HG03135 (cell line): ENCODE results near the gene RRP8.

Experiments
- ATAC-seq: cut with Tn5 transposase; IDR thresholded peaks from one replicate; pipeline ENCODE4 v1.9.1; 2021; ENCODE audit warnings: mild to moderate bottlenecking, moderate library complexity; ENCODE audit not compliant: unreplicated experiment

The RRP8 gene

DNA sequence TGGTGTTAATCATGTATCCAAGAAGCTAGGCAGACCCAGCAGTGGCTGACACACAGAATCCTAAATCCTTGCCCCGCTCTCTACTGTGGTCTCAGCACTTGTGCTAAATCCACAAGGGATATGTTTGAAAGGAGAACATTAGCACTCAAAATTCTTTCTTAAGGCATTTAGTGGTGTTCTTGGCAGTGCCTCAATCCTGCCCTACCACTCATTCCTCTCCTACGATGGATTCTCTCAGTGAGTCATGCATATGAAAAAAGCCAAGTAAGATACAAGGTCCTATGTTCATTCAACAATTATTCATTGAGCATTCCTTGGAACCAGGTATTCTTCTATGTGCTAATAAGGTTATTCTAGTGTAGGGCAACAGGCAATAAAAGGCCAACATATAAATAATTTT, 31.2 kb downstream of the RRP8 start:
- ATAC-seq: no peak

DNA sequence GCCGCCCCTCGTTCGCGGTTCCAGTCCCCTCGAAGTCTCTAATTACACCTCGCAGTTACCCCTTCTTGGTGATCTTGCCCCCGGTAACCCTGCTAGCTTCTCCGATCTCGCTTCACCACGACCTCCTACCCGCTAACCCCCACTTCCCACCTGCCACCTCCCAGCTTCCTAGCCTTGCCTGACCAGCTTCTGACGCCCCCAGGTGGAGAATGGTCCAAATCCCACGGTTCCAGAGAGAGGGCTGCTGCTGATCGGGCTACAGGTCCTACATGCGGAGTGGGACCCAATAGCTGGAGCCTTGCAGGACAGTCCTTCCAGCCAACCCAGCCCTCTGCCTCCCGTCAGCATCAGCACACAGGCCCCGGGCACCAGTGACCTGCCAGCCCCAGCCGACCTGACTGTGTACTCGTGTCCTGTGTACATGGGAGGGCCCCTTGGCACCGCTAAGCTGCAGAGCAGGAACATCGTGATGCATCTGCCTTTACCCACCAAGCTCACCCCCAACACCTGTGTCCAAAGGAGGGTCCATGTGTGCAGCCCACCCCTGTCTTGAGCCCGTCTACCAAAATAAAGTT, 31.9 kb downstream of the RRP8 start:
- no peak for ATAC-seq

DNA sequence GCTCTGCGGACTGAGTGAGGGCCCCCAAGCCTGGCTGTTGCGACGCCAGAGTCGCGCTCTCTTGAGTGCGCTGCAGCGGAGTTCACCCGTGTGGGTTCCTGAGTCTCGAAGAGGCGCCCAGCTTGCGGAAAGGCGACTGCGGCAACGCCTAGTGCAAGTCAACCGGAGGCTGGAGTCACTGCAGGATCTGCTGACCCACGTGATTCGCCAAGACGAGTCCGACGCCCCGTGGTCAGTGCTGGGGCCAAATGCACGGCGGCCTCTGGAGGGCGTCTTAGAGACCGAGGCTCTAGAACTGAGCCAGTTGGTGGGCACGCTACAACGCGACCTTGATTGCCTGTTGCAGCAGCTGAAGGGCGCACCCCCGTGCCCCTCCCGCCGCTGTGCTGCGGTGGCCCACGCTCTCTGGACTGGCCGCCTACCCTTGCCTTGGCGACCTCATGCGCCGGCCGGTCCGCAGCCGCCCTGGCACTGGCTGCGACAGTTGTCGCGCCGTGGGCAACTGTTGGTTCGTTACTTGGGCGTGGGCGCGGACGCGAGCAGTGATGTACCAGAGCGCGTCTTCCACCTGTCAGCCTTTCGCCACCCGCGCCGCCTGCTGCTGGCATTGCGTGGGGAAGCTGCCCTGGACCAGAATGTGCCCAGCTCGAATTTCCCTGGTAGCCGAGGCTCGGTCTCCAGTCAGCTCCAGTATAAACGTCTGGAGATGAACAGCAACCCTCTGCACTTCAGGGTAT, 32.6 kb downstream of the RRP8 start:
- no peak for ATAC-seq

DNA sequence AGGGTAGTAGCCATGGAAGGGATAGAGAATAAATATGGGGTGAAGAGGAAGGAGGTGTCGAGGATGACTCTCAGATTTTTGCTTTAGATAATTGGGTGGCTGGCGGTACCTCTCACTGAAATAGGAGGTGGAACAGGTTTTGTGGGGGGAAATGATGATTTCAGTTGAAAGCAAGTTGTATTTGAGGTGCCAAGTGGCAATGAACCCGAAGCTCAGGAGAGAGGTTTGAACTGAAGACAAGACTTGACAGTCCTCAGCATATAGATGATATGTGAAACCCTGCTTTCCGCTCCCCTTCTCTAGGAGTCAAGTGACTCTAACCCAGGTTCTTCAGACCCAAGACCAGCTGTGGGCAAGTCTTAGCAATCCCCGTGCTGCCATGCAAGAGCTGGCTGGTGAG, 33.7 kb downstream of the RRP8 start:
- ATAC-seq: no peak

DNA sequence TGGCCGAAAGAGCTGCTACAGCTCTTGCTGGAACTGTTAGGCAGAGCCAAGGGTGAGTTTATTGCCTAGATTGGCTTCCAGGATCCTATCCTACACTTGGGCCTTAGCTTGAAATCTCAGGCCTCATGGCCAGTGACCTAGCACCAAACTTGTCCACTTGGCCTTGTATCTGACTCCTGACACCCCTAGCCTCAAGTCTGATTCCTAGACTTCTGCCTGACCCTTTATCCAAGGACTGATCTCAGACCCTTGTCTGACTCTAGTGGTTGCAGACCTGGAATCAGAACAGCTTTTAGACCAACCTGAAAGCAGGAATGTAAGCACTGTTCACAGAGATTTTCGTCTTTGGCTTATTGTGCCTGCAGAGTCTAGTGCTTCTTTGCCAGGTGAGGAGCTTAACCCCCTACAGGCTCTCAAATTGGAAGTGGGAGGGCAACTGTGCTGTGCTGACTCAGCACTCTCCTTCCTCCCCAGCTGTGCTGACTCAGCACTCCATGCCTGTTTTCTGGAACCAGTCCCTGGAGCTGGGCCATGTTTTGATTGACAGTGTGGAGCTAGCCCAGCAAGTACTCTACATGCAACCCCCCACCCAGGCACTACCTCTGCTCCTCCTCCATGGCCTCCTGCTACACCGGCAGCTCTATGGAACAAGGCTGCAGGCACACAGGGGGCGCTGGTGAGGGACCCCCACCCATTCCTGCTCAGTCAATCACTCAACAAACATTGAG, 35.1 kb downstream of the RRP8 start:
- ATAC-seq: no peak

DNA sequence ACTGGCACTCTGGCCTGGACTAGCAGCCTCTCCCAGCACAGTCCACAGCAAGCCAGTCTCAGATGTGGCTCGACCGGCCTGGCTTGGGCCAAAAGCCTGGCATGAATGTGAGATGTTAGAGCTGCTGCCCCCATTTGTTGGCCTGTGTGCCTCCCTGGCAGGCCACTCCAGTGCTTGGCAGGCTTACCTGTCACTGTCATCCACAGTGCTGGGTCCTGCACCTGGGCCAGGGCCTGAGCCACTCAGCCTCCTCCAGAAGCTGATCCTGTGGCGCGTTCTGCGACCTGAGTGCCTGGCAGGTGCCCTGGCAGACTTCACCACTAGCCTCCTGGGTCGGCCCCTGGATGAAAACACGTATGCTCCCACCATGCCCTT, 36.1 kb downstream of the RRP8 start:
- no peak for ATAC-seq

DNA sequence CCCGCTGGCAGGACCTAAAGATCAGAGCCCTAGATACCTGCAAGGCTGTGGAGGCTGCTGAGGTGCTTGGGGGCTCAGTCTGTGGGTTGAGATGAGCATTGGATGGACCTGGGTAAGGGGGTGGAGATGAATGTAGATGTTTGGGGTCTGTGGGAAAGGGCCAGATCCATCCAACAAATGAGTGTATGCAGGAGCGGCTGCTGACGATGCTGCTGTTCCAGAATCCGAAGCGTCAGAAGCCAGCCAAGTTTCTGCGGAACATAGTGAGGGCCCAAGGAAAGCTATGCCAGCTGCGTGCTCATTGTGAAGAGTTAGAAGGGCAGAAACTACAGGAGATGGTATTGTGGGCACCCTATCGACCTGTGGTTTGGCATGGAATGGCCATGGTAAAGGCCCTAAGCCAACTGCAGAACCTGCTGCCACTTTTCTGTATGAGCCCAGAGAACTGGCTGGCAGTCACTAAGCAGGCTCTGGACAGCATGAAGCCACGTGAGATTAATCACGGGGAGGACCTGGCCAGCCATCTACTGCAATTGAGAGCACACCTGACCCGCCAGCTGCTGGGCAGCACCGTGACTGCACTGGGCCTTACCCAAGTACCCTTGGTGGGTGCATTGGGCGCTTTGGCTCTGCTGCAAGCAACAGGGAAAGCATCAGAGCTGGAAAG, 36.6 kb downstream of the RRP8 start:
- ATAC-seq: no peak

DNA sequence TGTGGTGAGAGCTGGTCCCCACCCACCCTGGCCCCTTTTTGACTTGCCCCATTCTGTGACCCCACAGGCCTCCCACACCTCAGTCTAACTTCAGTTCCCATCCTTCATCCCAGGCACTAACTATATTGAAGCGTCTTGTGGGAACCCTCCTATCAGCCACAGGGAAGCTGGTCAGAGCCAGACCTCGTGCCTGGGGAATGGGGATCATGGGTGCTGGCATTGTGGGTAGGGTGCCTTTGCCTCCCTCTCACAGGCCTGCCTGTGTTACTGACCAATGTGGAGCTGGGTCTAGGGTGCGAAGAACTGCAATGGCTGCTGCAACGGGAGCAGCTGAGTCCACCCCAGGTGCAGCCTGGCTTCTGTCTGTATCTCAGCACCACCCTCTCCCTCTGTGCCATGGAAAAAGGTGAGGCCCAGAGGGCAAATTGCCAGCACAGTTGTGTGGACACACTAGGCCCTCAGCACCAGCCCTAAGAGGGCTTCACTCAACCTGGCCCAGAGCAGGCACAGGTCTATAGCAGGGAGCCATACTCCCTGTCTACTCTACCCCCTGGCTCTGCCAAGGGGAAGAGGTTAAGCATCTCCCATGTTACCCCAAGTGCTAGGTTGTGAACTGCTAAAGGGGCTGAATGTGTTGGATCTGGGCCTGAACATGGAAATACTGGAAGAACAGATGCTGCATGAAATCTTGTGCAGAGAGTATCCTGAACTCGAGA, 37.3 kb downstream of the RRP8 start:
- ATAC-seq: no peak

DNA sequence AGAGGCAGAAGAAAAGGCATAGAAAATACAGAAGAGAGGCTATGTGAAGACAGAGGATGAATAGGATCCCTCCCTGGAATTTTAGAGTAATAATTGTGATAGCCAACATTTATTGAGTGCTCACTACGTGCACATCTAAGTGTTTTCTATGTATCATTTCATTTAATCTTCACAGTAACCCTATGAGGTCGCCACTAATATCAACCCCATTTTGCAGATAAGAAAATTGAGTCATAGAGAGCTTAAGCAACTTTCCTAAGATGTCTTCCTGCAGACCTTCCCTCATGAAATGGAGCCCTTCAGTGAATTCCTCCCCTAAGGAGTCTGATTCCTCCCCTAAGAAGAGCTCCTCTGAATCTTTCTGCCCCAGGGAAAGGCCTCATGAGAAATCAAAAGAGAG, 38.1 kb downstream of the RRP8 start:
- no peak for ATAC-seq

DNA sequence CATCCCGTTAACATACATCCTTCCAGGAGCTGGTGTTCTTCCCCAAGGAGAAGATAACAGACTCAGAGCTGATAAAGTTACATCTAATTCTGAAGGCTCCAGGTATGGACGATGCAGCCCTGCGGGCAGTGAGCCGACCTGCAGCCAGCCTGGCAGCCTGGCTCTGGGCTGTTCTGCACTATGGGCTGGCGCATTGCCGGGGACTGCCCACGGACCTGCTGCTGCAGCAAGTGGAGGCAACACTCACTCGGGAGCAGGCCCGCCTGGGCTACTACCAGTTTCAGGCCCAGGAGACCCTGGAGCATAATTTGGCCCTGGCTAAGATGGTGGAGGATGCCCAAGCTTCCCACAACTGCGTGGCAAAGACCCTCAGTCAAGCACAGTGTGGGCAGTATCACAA, 39.7 kb downstream of the RRP8 start:
- ATAC-seq: no peak

DNA sequence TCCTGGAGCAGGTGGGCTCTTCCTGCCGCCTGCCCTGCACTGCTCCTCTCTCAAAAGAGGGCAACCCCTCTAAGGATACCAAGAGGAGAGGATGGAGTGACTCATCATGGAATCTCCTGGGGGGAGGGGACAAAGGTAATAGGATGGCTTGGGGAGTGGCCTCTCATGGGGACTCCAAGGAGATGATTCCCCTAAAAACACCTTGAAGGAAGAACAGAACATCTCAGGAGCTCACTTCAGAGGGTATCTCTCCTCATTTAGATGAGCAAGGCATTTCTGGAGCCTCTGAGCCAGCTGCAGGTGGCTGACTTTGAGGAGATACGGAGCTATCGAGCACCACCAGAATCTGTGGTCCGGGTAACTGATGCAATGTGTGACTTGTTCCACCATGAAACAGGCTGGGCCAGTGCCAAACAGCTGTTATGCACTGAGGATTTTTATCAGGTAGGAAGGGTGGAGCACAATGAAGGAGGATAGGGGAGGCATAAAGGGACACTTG, 40.2 kb downstream of the RRP8 start:
- ATAC-seq: no peak

DNA sequence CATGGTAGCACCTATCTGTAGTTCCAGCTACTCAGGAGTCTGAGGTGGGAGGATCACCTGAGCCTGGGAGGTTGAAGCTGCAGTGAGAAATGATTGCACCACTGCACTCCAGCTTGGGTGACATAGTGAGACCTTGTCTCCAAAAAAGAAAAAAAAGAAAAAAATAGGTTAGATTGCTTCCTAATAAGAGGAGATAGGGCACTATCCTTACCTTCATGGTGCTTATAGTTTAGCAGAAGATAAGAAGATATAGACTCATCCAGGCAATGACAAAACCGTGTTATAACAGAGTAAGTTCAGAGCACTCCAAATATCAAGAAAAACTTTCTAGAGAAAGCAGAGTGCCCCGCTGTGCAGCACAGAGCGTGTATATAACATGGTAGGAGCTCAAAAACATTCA, 42.1 kb downstream of the RRP8 start:
- ATAC-seq: no peak

DNA sequence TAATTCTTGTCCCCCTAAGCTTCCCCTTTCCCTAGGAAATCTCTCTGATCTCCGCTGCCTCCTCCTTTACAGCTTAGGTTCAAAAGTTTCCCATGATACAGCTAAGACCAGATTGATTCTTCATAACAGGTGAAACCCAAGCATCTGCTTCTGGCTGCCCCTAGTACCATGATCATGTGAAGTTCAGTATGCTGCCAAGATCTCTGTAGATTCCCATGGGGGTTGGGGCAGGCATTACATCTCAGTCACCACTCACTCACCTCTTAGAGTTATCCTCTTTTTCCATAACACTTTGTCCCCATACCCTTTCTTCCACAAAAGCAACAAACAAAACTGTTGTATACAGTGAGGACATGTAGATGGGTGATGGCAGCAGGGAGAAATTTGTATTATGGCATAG, 44.0 kb downstream of the RRP8 start:
- ATAC-seq: no peak

DNA sequence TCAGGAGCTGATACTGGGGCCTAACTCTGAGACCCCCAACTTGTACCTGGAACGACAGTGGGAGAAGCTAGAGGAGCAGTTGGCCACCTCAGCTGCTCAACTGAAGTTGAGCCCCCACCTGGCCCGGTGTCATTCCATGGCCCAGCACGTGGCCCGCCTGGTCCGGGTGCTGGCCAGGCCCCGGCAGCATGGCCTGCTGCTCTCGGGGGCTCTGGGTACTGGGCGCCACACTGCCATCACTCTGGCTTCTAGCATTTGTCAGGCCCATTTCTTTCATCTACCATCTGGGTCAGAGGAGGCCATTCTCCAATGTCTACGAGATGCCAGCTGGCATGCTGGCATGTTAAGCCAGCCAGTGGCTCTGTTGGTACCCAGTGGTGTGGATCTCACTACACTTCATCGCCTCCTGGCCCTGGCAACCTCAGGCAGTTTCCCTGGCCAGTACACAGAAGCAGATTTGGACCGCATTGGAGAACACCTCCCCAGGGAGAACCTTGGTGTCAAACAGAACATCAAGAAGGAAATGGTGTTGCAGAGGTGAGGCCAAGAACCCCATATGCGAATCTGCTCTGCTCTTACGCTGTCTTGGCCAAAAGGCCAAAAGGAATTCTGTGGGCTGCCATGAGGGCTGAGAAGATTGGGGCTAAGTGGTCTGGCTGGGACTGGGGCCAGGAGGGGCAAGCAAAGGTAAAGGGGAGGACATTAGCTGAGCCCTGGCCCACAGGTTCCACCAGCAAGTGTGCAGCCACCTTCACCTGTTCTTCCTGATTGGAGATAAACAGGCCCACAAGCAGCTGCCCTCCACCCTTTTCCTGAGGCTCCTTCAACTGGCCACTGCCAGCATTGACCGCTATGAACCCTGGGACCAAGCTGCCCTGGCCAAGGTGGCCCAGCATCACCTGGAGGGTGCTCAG, 45.4 kb downstream of the RRP8 start:
- ATAC-seq: no peak

DNA sequence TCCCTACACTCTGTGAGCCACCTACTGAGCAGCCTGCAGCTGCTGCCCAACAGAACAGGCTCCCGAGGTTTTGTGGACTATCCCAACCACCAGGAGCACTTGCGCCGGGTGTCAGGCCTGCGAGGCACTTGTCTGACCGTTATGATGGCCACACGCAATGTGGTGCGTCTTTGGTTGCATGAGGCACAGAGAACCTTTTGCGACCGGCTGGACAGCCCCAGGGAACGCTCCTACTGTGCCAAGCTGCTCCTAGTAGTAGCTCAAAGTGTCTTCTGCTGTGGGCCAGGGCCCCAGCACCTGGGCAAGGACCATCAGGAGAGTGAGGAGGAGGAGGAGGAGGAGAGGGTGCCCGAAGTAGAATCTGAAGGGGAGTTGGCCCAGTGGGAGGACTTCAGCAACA, 46.4 kb downstream of the RRP8 start:
- ATAC-seq: no peak

DNA sequence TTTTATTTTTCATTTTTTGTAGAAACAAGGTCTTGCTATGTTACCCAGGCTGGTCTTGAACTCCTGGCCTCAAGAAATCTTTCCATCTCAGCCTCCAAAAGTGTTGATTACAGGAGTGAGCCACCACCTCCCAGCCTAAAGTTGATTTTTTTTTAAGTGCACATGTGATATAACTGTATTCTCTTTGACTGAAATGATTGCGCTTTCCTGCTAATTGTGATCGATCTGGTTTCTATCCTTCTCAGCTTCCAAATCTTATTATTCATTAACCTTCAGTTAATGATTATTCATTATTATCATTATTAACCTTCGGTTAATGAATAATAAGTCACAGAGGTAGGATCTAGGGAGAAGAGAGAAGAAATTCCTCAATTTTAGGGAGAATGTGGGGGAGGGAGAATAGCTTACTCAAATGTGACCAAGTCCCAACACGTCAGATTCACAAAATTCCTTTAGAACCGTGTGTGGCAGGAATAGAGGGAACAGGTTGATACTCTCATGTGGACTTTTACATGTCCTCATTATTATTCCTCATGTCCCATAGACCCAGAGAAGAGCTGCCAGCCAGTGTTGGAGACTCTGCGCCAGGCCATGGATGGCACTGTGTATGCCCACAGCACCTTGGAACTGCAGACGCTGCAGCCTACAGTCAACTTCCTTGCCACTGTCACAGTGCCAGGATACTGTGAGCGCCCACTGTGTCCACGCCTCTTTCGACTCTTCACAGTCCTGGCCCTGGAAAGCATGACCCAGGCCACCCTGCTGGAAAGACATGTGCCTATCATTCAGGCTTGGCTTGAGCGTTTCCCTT, 47.1 kb downstream of the RRP8 start:
- ATAC-seq: no peak

DNA sequence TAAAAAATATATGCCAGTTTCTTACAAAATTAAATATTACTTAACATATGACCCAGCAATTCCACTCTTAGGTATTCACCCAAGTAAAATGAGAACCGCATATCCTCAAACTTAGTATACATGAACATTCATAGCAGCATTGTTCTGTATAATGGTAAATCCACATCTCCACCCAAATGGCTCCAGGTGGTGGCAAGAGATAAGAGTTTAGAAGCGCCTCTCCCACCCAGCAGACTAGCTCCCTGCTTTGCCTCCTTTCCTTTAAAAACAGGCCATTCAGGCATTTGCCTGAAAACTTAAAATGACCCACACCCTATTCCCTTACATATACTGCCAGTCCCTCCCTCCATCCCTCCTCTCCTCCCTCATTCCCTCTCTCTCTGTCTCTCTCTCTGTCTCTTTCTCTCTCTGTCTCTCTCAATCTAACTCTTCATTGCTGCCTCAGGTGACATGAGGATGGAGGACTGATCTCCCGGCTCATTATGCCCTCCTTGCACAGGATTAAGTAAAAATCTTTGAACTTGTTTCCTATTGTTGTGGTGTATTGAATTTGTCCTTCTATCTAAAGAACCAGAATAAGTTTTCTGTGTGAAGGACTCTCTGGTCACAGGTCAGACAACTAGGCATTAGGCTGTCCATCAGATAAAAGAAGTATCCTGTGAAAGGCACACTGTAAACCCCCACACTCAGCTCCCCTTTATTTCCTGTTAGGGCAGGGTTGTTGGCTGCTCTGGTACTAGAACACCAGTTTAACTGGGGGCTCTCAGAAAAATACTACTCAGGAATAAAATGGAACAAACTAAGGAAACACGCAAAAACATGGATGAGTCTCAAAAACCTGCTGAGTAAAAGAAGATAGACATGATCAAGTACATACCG, 48.3 kb downstream of the RRP8 start:
- no peak for ATAC-seq

DNA sequence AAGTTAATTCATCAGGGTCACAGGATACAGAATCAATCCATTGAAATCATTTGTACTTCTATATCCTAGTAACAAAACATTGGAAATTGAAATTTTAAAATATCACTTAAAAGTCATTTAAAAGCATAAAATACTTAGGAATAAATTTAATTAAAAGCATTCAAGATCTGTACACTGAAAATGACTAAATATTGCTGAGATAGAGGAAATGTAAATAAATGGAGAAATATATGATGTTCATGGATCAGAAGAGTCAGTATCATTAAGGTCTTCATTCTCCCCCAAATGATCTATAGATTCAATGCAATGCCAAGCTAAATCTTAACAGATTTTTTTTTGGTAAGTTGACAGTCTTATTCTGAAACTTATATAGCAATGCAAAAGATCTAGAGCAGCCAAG, 49.8 kb downstream of the RRP8 start:
- no peak for ATAC-seq
